Omental fat pad (tissue), 4 donors: ENCODE measurements around the gene CBX7. TPM values are rescaled to one million over a fixed set of nuclear protein-coding genes. Genes with fewer than 3 reads are reported as not detected.
"Not testable (repeated sequence)": the region's sequence is repeated elsewhere in the genome, so short reads cannot be mapped to it uniquely, and the experiment has no call there.

Experiments used
- ATAC-seq: fragments of 150-250 bp; one replicate; pipeline ENCODE4 v1.9.1; 2016; ENCODE audit warnings: mild to moderate bottlenecking, moderate library complexity; ENCODE audit not compliant: low FRiP score
- DNase-seq: peaks from one replicate; pipeline ENCODE4 v3.0.0-alpha.2; 2019; ENCODE audit warnings: low spot score
- total RNA-seq, 4 donors: library from RNA; depleted of rRNA; stranded (reverse); fragments of >200 nt; gene quantifications; one replicate each; pipeline ENCODE4 v1.1.0, GENCODE V29; 2016
- TF ChIP-seq, protein P1 (sequence below), 3 donors: fragments of 450-650 bp; IDR thresholded peaks; one replicate each; pipeline ENCODE4 v1.5.1; 2016 to 2017; ENCODE audit warnings: antibody characterized with exemption in 3 of 3, mild to moderate bottlenecking in 3 of 3, moderate library complexity in 2 of 3

The CBX7 gene
- total RNA-seq, 4 donors from 2014 or later: 22.6 to 74.9 (median 30.8) TPM

- TF ChIP-seq, protein P1, sequence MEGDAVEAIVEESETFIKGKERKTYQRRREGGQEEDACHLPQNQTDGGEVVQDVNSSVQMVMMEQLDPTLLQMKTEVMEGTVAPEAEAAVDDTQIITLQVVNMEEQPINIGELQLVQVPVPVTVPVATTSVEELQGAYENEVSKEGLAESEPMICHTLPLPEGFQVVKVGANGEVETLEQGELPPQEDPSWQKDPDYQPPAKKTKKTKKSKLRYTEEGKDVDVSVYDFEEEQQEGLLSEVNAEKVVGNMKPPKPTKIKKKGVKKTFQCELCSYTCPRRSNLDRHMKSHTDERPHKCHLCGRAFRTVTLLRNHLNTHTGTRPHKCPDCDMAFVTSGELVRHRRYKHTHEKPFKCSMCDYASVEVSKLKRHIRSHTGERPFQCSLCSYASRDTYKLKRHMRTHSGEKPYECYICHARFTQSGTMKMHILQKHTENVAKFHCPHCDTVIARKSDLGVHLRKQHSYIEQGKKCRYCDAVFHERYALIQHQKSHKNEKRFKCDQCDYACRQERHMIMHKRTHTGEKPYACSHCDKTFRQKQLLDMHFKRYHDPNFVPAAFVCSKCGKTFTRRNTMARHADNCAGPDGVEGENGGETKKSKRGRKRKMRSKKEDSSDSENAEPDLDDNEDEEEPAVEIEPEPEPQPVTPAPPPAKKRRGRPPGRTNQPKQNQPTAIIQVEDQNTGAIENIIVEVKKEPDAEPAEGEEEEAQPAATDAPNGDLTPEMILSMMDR (IDR thresholded peaks at IDR 0.05): no peak
- no peak for DNase-seq
- ATAC-seq: no peak
Measured at GRCh38 chr22:39169797-39170466, 17.5 kb upstream of the CBX7 start.

- DNase-seq (no peak), ATAC-seq (no peak)
- TF ChIP-seq, protein P1 (IDR thresholded peaks at IDR 0.05): no peak
Measured at GRCh38 chr22:39166547-39166946, 14.1 kb upstream of the CBX7 start.

DNA sequence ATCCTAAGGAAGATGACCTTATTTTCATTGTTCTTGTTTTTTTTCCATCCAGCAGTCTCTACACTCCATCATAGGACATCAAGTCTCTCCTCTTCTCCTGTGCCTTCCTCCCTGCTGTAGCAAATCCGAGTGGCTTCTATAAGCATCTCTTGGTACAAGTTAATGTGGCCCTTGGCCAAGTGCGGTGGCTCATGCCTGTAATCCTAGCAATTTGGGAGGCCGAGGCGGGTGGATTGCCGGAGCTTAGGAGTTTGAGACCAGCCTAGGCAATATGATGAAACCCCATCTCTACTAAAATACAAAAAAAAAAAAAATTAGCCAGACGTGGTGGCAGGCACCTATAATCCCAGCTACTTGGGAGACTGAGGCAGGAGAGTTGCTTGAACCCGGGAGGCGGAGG lies 3.6 kb upstream of the CBX7 start:
- DNase-seq, ATAC-seq: not testable (repeated sequence)

GRCh38 chr22:39155421-39155820 lies 2.9 kb upstream of the CBX7 start:
- ATAC-seq (no peak), DNase-seq (no peak)
- TF ChIP-seq, protein P1 (IDR thresholded peaks at IDR 0.05): no peak

GRCh38 chr22:39153220-39153717 lies 789 bp upstream of the CBX7 start:
- TF ChIP-seq, protein P1 (IDR thresholded peaks at IDR 0.05): no peak
- ATAC-seq (no peak), DNase-seq (no peak)

- ATAC-seq (peak; percentile 1), DNase-seq (no peak)
- TF ChIP-seq, protein P1 (IDR thresholded peaks at IDR 0.05): no peak
Measured at GRCh38 chr22:39152024-39152510, 413 bp downstream of the CBX7 start.

- DNase-seq: no peak
- TF ChIP-seq, protein P1 (IDR thresholded peaks at IDR 0.05): no peak
- ATAC-seq: no peak
Measured at GRCh38 chr22:39151329-39151975, 1.0 kb downstream of the CBX7 start.
